A673 (cell line): ENCODE results near the gene KANSL1L.

ENCODE experiments used
- CTCF ChIP-seq: fragments of 300-800, 200-600 bp; sonication (generic); conservative IDR thresholded peaks from 2 replicates; pipeline ENCODE4 v1.5.1; 2017; ENCODE audit warnings: low read depth, mild to moderate bottlenecking, antibody characterized with exemption, low read length, moderate library complexity, mixed read lengths
- EZH2 ChIP-seq: fragments of 200-600 bp; sonication (generic); IDR thresholded peaks from 2 replicates; pipeline ENCODE4 v1.6.1; 2017; ENCODE audit warnings: borderline replicate concordance, low read depth, mild to moderate bottlenecking, mixed read lengths, antibody characterized with exemption, low read length; ENCODE audit not compliant: poor library complexity, severe bottlenecking

- TF ChIP-seq EZH2 (no peak), CTCF (no peak)
Observed at GRCh38 chr2:210199854-210200253, 28.6 kb upstream of the KANSL1L start.
